Endothelial cell of umbilical vein (primary cell): ENCODE results near the gene POLE.

Experiments used
- EZH2 ChIP-seq: IDR thresholded peaks from 2 replicates; pipeline ENCODE4 v1.6.1; 2012; ENCODE audit warnings: borderline replicate concordance, low read depth, mild to moderate bottlenecking, moderate library complexity, low read length, inconsistent platforms; ENCODE audit not compliant: severe bottlenecking
- FOS ChIP-seq: IDR thresholded peaks from 2 replicates; pipeline ENCODE4 v1.6.1; 2011; ENCODE audit warnings: mild to moderate bottlenecking, low read length, moderate library complexity, borderline replicate concordance; ENCODE audit not compliant: insufficient read depth
- GATA2 ChIP-seq: IDR thresholded peaks from 2 replicates; pipeline ENCODE4 v1.7.0; 2011; ENCODE audit warnings: low read depth, mild to moderate bottlenecking, moderate library complexity, mixed read lengths, low read length; ENCODE audit not compliant: insufficient read length, insufficient read depth
- JUN ChIP-seq: IDR thresholded peaks from 2 replicates; pipeline ENCODE4 v1.6.1; 2011; ENCODE audit warnings: borderline replicate concordance, low read depth; ENCODE audit not compliant: insufficient read length, insufficient read depth
- MYC ChIP-seq: IDR thresholded peaks from one replicate; pipeline ENCODE4 v1.6.1; 2011; ENCODE audit warnings: mild to moderate bottlenecking, low read depth, low read length
- POLR2A ChIP-seq: IDR thresholded peaks from 2 replicates; pipeline ENCODE4 v1.6.1; 2012; ENCODE audit warnings: low read depth, mild to moderate bottlenecking, control low read depth, low read length
- POLR2AphosphoS5 ChIP-seq: IDR thresholded peaks from 2 replicates; pipeline ENCODE4 v1.6.1; 2012; ENCODE audit warnings: low read depth, mild to moderate bottlenecking, control low read depth, low read length, moderate library complexity; ENCODE audit not compliant: insufficient read depth
- TF ChIP-seq, protein P1 (sequence below), 2 donors: IDR thresholded peaks; 1 replicate in 1 of 2; 2 replicates in 1 of 2; pipeline ENCODE4 v1.5.1; 2011; ENCODE audit warnings: low read length in 2 of 2, mild to moderate bottlenecking in 2 of 2, moderate library complexity in 2 of 2, control low read depth in 1 of 2, inconsistent platforms in 1 of 2, low read depth in 1 of 2; ENCODE audit not compliant: insufficient read depth in 1 of 2; ENCODE audit errors: extremely low read depth in 1 of 2
- TF ChIP-seq, protein P2 (sequence below): IDR thresholded peaks from 2 replicates; pipeline ENCODE4 v1.6.1; 2011; ENCODE audit not compliant: insufficient read depth, insufficient read length

DNA sequence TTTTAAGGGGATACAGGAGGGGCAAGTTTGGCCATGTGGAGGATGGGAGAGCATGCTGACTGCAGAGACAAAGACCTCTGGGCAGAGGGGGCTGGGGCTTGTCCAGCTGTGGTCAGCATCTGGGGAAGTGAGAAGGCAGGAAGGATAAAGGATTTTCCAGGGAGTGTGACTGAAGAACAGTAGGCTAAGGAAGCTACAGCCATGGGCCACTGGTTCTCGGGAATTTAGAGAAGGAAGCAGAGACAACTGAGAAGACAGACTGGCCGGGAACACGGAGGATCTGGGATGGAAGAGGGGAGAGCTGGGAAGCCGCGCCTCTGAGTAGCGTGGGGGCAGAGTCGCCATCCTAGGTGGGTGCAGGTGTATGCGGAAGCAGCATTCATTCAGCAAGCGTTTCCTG lies 16.5 kb upstream of the POLE start:
- no peak for TF ChIP-seq POLR2AphosphoS5
- TF ChIP-seq POLR2A = no peak
- no peak for TF ChIP-seq EZH2
- no peak for TF ChIP-seq MYC
- TF ChIP-seq, protein P1, sequence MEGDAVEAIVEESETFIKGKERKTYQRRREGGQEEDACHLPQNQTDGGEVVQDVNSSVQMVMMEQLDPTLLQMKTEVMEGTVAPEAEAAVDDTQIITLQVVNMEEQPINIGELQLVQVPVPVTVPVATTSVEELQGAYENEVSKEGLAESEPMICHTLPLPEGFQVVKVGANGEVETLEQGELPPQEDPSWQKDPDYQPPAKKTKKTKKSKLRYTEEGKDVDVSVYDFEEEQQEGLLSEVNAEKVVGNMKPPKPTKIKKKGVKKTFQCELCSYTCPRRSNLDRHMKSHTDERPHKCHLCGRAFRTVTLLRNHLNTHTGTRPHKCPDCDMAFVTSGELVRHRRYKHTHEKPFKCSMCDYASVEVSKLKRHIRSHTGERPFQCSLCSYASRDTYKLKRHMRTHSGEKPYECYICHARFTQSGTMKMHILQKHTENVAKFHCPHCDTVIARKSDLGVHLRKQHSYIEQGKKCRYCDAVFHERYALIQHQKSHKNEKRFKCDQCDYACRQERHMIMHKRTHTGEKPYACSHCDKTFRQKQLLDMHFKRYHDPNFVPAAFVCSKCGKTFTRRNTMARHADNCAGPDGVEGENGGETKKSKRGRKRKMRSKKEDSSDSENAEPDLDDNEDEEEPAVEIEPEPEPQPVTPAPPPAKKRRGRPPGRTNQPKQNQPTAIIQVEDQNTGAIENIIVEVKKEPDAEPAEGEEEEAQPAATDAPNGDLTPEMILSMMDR (IDR thresholded peaks at IDR 0.05; ENCODE audit: extremely low read depth in 1 of 2, insufficient read depth in 1 of 2, low read depth in 1 of 2, low read length in 2 of 2) = no peak
- TF ChIP-seq, protein P2, sequence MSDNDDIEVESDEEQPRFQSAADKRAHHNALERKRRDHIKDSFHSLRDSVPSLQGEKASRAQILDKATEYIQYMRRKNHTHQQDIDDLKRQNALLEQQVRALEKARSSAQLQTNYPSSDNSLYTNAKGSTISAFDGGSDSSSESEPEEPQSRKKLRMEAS = no peak
- TF ChIP-seq JUN = no peak
- no peak for TF ChIP-seq GATA2
- TF ChIP-seq FOS = no peak
